Liver (tissue), 9 donors: ENCODE measurements around the gene CDC42BPB. TPM values are rescaled to one million over a fixed set of nuclear protein-coding genes. Genes with fewer than 3 reads are reported as not detected.

ENCODE experiments used
- DNase-seq: peaks from one replicate; pipeline ENCODE4 v3.0.0-alpha.2; 2017; ENCODE audit warnings: low spot score
- H3K27ac ChIP-seq, 2 donors: one replicate each; pipeline ENCODE4 v1.7.0; 2013; ENCODE audit warnings: inconsistent platforms in 2 of 2, low read length in 2 of 2, control low read depth in 1 of 2, low read depth in 1 of 2, mild to moderate bottlenecking in 1 of 2
- H3K27me3 ChIP-seq, 4 donors: one replicate each; pipeline versions ENCODE4 v1.6.1 to v1.7.0; 2013; ENCODE audit warnings: low read length in 3 of 4, inconsistent platforms in 1 of 4, mild to moderate bottlenecking in 1 of 4, moderate library complexity in 1 of 4; ENCODE audit not compliant: control insufficient read depth in 4 of 4, insufficient read depth in 4 of 4
- H3K36me3 ChIP-seq, 4 donors: one replicate each; pipeline versions ENCODE4 v1.6.1 to v1.7.0; 2013; ENCODE audit warnings: low read length in 3 of 4, mild to moderate bottlenecking in 3 of 4, low read depth in 1 of 4, moderate library complexity in 1 of 4; ENCODE audit not compliant: control insufficient read depth in 4 of 4, insufficient read depth in 3 of 4
- H3K4me1 ChIP-seq, 4 donors: one replicate each; pipeline versions ENCODE4 v1.6.1 to v1.7.0; 2013; ENCODE audit warnings: low read length in 3 of 4, mild to moderate bottlenecking in 3 of 4, moderate library complexity in 1 of 4; ENCODE audit not compliant: control insufficient read depth in 4 of 4, insufficient read depth in 4 of 4
- H3K4me3 ChIP-seq, 3 donors: one replicate each; pipeline versions ENCODE4 v1.6.1 to v1.7.0; 2013; ENCODE audit warnings: low read length in 3 of 3, control low read depth in 1 of 3, low read depth in 1 of 3, mild to moderate bottlenecking in 1 of 3
- H3K9ac ChIP-seq, 2 donors: one replicate each; pipeline ENCODE4 v1.7.0; 2013; ENCODE audit warnings: low read length in 2 of 2, mild to moderate bottlenecking in 2 of 2, moderate library complexity in 2 of 2, control low read depth in 1 of 2, low read depth in 1 of 2
- H3K9me3 ChIP-seq, 4 donors: one replicate each; pipeline versions ENCODE4 v1.6.1 to v1.7.0; 2013; ENCODE audit warnings: low read length in 3 of 4; ENCODE audit not compliant: control insufficient read depth in 4 of 4
- ATF3 ChIP-seq: IDR thresholded peaks from 2 replicates; pipeline ENCODE4 v1.6.1; 2016; ENCODE audit warnings: antibody characterized with exemption
- CTCF ChIP-seq: fragments of 150-350 bp; IDR thresholded peaks from 2 replicates; pipeline ENCODE4 v1.5.1; 2017; ENCODE audit warnings: improper control_type of control experiment, low read depth, low read length; ENCODE audit not compliant: missing input control
- FOXA1 ChIP-seq: IDR thresholded peaks from 2 replicates; pipeline ENCODE4 v1.6.1; 2016; ENCODE audit warnings: antibody characterized with exemption
- FOXA2 ChIP-seq: IDR thresholded peaks from 2 replicates; pipeline ENCODE4 v1.6.1; 2016; ENCODE audit warnings: antibody characterized with exemption
- HNF4A ChIP-seq, 2 donors: conservative IDR thresholded peaks; 2 replicates each; pipeline ENCODE4 v1.6.1; 2016; ENCODE audit warnings: antibody characterized with exemption in 2 of 2, mild to moderate bottlenecking in 2 of 2
- JUND ChIP-seq, 2 donors: IDR thresholded peaks; 2 replicates each; pipeline ENCODE4 v1.6.1; 2016; ENCODE audit warnings: antibody characterized with exemption in 2 of 2
- MAX ChIP-seq: IDR thresholded peaks from 2 replicates; pipeline ENCODE4 v1.6.1; 2016; ENCODE audit warnings: antibody characterized with exemption
- NR2F2 ChIP-seq: IDR thresholded peaks from 2 replicates; pipeline ENCODE4 v1.6.1; 2016; ENCODE audit warnings: antibody characterized with exemption
- RAD21 ChIP-seq, 2 donors: IDR thresholded peaks; 2 replicates each; pipeline ENCODE4 v1.6.1; 2016; ENCODE audit warnings: antibody characterized with exemption in 2 of 2, mild to moderate bottlenecking in 2 of 2
- REST ChIP-seq: IDR thresholded peaks from 2 replicates; pipeline ENCODE4 v1.6.1; 2016; ENCODE audit warnings: antibody characterized with exemption, mild to moderate bottlenecking
- SP1 ChIP-seq: IDR thresholded peaks from 2 replicates; pipeline ENCODE4 v1.6.1; 2018; ENCODE audit warnings: antibody characterized with exemption, mild to moderate bottlenecking
- ZBTB33 ChIP-seq: IDR thresholded peaks from 2 replicates; pipeline ENCODE4 v1.6.1; 2016; ENCODE audit warnings: antibody characterized with exemption
- whole genome bisulfite sequencing: extraction: QIAGEN DNeasy Blood & Tissue Kit; methylation state at CpG from one replicate; pipeline ENCODE4 v1.1.7; 2013; 5-methylcytosine and 5-hydroxymethylcytosine counted together
- polyA plus RNA-seq, 2 donors: library from polyadenylated mRNA; stranded (reverse) in 1 of 2; unstranded in 1 of 2; fragments of 200-250 nt in 1 of 2; fragments of >200 nt in 1 of 2; fragmentation: Nextera tagmentation in 1 of 2; extraction: Ambion mirVana in 1 of 2; gene quantifications; one replicate each; pipeline versions ENCODE4 v1.2.1 to v1.2.3, GENCODE V29; 2013 to 2015
- total RNA-seq, 2 donors: library from RNA; depleted of rRNA; stranded (reverse); fragments of >200 nt; gene quantifications; one replicate each; pipeline ENCODE4 v1.2.3, GENCODE V29; 2014
- donor health status: healthy.
- donor health status: healthy.
- donor health status: healthy.
- donor health status: healthy.
- donor health status: healthy.

CDC42BPB gene
- total and polyA plus RNA-seq, 4 donors, result 4.1 to 78.7 (median 29.7) TPM

GRCh38 chr14:103085106-103086091 is 28.1 kb upstream of the CDC42BPB start:
- Histone ChIP-seq H3K4me3 (no peak overlapping the region), H3K27ac (no peak overlapping the region), H3K27me3 (no peaks in the 10 kb centered on the region), H3K36me3 (no peaks in the 10 kb centered on the region), H3K4me1 (peaks cover 3 to 8% (median 4%) of the 10 kb centered on the region in 4 donors), H3K9me3 (no peaks in the 10 kb centered on the region), H3K9ac (no peak overlapping the region)
- WGBS, result 78% methylated on average over 24 of the region's 24 CpGs
- no peak for DNase-seq
- TF ChIP-seq REST, result no peak

- DNase-seq, result no peak
Measured at GRCh38 chr14:103084021-103084919, 26.9 kb upstream of the CDC42BPB start, which contains the start of gene LBHD2. Gene LBHD2 (plus strand): TSS chr14:103084210. CDS start chr14:103086013, 1,803 bp downstream.

More at GRCh38 chr14:103084021-103084919, 26.9 kb upstream of the CDC42BPB start, which contains the start of gene LBHD2:
- no peaks in the 10 kb centered on the region for H3K27me3 ChIP-seq
- no peaks in the 10 kb centered on the region for H3K9me3 ChIP-seq
- no peak within 1 kb of the TSS for H3K9ac ChIP-seq
- no peaks in the 10 kb centered on the region for H3K36me3 ChIP-seq
- H3K4me1 ChIP-seq, result peaks cover 3 to 8% (median 4%) of the 10 kb centered on the region in 4 donors
- H3K4me3 ChIP-seq, result peak within 1 kb of the TSS in 1 of 3 donors; percentile 8
- WGBS, result 21% methylated on average over 61 of the region's 61 CpGs
- TF ChIP-seq HNF4A (conservative IDR thresholded peaks at IDR 0.05) (no peak), CTCF (no peak), RAD21 (IDR thresholded peaks at IDR 0.05) (no peak), SP1 (no peak), REST (no peak), FOXA1 (no peak), NR2F2 (no peak), JUND (IDR thresholded peaks at IDR 0.05) (no peak), MAX (no peak), FOXA2 (no peak), ZBTB33 (no peak), ATF3 (no peak)
- no peak within 1 kb of the TSS for H3K27ac ChIP-seq
